C4-2B (cell line): ENCODE data around the gene LPXN.

Source experiments
- H3K27ac ChIP-seq: fragments of 450-650 bp; 2 replicates; pipeline ENCODE4 v1.5.1; 2017
- CTCF ChIP-seq: fragments of 450-650 bp; conservative IDR thresholded peaks from 2 replicates; pipeline ENCODE4 v1.5.1; 2017; ENCODE audit warnings: mild to moderate bottlenecking
- ZFX ChIP-seq: fragments of 450-650 bp; IDR thresholded peaks from 2 replicates; pipeline ENCODE4 v1.6.1; 2017

LPXN gene

DNA sequence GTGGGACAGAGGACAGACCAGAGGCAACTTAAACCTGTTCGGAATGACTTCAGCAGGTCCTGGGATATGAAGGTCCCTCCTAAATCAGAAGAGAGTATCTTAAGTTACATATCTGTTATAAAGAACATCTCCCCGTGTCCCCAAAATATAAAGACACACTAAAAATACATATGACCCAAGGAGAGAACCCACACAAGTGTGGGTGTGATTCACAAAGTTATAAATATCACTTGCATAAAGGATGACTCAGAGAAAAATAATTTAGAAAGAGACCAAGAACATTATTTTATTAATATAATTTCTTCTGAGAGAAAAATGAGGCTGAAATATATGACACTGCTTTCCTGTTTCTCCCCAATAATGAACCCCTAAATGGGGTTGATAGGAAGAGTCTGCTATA lies 82.0 kb downstream of the LPXN start:
- no peak overlapping the region for H3K27ac ChIP-seq
- TF ChIP-seq CTCF: no peak
- TF ChIP-seq ZFX: no peak

DNA sequence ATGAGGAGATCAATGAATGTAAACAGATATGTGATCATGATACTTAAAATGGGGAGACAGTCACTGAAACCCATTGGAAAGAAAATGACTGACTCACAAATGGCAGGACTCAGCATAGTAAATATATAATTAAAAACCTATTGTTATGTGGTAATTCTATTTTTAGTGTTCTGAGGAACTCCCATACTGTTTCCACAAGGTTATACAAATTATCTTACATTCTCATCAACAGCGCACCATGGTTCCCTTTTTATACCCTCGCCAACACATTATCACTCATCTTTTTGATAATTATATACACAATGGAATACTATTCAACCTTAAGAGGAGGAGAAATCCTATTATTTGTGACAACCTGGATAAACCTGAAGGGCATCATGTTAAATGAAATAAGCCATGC lies 84.8 kb downstream of the LPXN start:
- no peak overlapping the region for H3K27ac ChIP-seq
- TF ChIP-seq CTCF (no peak), ZFX (no peak)

- TF ChIP-seq CTCF: no peak
- TF ChIP-seq ZFX: no peak
- no peak overlapping the region for H3K27ac ChIP-seq
Measured at GRCh38 chr11:58487170-58487569, 88.5 kb downstream of the LPXN start.

DNA sequence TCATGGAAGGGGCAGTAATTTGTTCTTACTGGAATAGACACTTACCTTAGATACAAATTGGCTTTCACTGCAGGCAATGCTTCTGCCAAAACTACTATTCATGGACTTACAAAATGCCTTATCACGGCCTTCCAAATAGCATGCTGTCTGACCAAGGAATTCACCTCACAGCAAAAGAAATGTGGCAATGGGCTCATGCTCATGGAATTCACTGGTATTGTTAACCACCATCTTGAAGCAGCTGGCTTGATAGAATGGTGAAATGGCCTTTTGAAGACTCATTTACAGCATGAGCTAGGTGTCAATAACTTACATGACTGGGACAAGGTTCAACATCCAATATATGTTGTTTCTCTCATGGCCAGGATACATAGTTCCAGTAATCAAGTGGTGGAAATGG lies 89.7 kb downstream of the LPXN start:
- TF ChIP-seq ZFX: no peak
- no peak for TF ChIP-seq CTCF
- no peak overlapping the region for H3K27ac ChIP-seq
